HG03045 (cell line): Measurements from ENCODE around the gene GABRR2.
"Not testable (repeated sequence)": the region's sequence is repeated elsewhere in the genome, so short reads cannot be mapped to it uniquely, and the experiment has no call there.

Source experiments
- ATAC-seq: cut with Tn5 transposase; IDR thresholded peaks from one replicate; pipeline ENCODE4 v1.9.1; 2021; ENCODE audit warnings: mild to moderate bottlenecking, moderate library complexity; ENCODE audit not compliant: unreplicated experiment

The GABRR2 gene

DNA sequence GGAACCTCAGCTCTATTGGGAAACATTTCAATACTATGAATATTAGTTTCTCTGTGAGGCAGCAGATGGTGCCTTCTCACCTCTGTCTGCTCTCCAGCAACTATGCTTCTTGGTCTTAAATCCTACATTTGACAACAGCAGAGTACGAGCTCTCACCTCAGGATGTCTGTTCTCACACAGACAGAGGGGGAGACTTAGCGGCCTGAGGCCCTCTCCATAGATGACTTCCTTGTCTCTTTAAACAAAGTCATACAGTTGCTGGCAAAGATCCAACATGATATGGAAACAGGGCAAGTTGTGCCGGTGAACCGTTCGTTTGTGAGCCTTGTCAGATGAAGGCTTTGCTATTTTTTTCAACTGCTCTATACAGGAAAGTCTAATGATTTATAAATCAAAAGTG lies 54.3 kb downstream of the GABRR2 start:
- no peak for ATAC-seq

DNA sequence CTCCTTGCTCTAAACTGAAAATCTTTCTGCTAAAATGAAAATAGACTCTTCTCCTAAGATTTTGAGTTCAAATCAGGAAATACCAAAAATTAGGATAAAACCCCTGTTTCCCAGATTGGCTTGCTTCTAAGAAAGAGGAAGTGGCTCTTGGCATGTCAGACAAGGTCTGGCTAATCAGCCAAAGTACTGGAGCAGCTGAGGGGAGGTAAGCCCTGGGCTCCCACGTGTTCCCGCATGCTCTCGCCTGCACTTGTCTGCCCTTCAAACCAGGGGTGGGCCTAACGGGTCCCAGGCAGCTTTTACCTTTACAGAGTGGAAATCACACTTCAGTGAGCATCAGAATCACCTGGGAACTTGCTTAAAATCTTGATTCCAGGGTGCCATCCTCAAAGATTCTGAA lies 54.8 kb downstream of the GABRR2 start:
- no peak for ATAC-seq

DNA sequence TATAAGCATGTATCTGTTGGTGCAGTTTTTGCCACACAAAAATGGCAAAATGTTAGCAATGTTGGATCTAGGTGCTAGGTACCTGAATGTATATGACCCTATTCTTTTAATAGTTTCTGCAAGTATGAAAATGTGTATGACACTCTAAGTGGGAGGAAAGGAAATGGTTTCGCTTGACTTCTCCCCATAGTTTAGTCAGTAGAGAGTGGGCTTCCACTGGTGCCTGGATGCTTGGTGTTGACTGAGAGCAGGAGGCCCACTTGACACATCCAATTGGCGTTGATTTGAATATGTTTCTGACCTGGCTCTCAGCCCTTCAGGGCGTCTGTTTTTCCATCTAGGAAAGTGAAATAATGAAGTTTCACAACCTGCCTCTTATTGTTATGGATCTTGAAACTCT lies 56.2 kb downstream of the GABRR2 start:
- ATAC-seq = peak; percentile 61

DNA sequence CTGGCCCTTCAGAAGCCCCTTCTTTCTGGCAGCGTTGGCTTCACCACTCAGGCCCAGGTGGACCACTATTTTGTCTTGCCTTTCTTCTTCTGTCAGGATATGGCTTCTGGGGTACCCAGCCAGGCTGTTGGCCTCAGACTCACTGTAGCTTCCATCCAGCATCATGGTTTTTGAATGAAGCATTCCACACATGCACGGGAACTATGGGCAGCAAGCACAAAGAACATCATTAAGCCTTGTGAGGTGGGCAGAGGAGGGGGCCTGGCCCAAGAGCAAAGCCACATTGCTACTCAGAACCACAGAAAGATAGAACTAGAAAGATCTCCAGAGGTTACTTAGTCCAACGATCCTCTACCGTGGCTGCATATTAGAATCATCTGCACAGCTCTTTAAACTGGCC lies 57.3 kb downstream of the GABRR2 start:
- ATAC-seq = no peak

DNA sequence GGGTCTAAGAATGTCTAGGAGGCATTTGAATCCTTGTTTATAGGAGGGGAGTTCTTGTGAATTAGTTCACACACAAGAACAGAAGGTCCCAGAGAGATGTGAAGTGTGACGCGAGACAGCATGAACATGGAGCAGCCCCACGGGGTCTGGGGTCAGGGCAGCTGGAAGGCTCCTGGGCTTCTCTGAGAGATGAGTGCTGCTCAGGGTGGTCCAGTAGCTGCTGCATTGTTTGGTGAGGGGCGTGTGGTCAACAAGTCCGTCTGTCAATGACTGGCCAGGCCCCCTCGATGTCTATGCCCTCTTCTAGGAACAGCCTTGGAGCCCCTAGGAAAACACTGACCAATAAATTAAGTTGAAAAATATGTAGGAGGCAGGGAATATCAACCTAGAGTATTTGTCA lies 57.8 kb downstream of the GABRR2 start:
- no peak for ATAC-seq

DNA sequence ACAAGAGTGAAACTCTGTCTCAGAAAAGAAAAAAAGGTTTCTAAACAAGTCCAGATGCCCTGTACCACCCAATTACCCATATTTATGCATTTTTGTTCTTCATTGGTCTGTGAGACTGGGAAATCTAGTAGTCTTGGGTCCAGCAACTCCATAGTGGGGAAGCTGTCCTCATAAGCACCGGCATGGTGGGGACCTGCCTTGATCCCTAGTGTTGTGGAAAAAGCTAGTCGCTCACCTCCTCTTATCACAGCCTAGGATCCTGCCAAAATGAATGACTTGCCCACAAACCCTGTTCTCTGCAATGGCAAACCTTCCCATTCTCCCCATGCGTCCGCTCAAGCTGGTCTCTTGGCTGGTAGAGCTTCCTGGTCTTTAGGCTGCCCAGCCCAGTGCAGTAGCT lies 59.7 kb downstream of the GABRR2 start:
- ATAC-seq = no peak

DNA sequence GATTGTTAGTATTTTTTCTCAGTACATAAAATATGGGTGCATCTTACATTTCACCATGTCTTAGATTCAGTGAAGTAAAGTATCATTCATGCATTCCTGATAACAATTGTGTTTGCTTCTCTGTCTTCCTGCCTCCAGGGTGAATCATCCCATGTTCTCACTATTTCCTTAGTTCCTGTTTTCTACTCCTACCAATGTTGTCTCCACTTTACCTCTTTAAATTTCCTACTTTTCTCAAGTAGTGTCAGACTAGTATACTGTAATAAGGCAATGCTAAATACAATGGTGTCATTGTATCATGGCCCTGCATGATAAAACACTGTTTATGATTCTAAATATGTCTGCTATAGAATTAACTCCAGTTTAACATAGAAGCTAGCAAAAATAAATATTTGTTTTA lies 60.5 kb downstream of the GABRR2 start:
- no peak for ATAC-seq

DNA sequence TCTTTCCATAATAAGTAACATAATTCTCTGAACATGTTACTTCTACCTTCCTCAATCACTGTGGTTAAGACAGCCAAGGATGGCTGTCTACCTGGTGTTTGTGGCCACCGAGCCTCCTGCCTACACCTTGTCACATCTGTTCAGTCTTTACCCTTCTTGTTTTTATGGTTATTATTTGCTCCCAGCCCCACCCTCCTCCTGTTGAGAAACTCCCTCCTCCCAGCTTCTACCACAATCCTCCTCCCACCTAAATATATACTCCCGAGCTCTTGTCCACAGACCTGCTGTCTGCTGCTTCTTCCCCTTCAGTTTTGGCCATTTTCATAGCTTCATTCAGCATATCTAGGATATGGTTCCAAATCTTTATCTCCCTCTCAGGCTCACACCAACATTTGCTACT lies 62.2 kb downstream of the GABRR2 start:
- ATAC-seq = no peak

DNA sequence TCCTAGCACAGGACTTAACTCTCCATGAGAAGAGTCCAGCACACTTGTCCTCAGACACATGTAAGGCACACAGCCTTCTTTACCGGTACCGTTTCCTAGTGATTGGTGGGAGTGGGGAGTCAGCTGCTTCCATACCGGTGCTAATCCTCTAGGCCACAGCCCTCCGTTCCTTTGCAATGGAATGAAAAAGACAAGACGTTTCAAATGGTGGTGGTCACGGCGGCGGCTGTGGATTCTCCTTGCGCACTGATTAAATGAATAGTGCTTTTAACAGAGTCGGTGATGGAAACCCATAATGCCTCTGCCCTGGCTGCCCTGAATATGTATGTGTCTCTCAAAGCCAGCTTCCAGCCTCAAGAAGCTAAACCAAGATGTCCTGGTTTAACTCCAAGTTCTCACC lies 63.1 kb downstream of the GABRR2 start:
- no peak for ATAC-seq

DNA sequence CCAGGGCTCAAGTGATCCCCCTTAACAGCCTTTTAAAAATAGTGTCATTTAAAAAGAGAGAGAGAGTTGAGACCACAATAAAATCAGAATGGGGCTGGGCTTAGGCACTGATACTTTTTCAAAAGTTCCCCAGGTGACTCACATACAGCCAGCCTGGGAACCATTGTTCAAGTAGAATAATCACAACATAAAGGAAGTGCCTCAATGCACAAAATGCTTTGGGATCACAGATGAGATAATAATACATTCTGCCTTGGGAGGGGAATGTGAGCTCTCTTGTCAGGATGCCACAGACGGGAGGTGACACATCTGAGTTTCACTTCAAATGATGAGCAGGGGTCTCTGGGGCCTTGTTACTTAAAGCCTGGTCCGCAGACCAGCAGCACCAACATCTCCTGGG lies 63.9 kb downstream of the GABRR2 start:
- ATAC-seq = no peak

DNA sequence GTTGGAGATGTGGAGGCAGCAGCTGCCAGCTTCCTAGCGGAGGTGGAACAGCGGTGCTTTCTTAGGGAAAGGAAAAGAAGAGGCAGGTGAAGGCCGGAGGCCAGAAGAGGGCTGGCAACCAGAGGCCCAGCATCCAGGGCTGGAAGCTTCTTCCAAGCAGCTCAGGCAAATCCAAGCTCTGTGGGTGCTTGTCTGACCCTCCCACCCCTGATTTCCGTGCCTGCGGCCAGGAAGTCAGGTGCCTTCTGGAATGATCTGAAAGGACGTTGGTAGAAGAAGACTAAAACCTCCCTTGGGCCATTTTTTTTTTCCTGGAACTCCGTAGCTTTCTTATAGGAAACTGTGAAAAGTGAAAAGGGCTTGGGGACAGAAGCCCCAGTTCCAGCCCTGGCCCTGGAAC lies 64.9 kb downstream of the GABRR2 start:
- no peak for ATAC-seq

DNA sequence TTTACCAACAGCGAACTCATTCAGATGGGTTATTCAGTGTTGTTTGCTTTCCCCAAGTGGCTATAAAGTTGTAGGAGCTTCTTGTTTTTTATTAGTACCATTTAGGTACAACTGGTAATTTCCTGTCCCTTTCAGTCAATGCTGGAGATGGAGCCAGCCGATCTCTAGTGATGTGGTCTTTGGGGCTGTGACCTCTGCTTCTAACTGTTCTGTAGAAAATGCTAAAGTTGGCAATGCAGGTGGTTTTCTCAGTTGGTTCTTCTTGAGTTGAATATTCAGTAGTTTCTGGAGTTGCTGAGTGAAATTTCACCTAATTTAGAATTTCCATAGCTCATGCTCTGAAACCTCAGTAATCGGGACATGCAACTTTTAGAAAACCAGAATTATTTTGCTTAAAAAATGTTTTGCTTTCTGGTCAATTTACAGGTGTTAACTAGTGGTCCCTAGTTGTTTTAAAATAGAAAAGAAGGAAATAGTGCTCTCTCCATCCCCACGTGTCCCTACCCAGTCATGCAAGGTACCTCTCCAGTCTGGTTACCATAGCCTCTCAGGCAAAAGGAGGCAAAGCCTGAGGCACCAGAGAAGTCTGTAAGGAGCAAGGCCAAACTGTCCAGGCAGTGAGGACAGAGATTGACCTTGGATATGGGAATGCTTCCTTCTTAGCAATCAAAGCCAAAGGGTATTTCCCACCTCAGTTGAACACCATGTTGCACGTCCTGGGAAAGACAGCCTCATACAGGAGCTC lies 70.7 kb downstream of the GABRR2 start:
- ATAC-seq = peak; percentile 65

DNA sequence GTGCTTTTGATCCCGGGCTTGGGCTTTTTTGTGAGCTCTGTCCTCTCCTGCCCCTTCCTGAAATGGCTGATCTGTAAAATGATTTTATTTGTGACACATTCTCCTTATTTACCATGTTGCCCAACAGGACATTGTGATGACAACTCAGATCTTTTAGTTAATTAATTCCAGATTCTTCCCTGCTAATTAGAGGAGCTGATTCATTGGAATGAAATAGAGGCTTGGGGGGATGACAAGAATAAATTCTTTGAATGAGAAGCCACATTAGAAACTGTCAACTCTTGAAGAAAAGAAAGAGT lies 71.8 kb downstream of the GABRR2 start:
- no peak for ATAC-seq

DNA sequence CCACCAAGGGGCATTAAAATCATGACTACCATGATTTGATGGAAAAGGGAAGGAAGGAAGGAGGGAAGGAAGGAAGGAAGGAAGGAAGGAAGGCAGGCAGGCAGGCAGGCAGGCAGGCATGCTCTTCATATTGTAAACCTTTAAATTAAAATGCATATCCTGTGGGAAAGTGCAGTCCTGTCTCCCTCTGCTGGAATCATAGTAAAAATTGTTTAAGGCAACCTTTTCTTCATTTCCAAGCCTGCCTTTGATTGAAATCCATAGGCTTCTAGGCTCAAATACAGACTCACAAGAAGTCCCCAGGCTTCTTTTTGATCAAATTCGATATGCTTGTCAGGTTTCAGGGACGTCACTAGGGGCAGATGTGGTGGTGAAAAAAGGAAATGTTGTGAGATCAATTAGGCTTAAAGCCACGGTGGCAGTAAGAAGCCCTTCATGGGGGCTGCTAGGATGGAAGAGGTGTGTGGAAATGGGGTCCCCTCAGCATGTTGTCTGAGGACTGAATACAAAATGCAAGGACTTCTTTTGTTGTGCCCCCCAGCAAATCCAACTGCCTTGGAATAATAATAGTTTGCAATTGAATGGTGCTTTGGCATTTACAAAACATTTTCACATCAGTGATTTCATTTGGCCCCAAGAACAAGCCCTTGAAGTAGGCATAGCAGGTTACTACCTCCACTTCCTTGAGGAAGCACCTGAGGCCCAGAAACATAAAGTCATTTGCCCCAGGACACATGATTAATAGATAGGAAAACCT lies 72.3 kb downstream of the GABRR2 start:
- no peak for ATAC-seq

DNA sequence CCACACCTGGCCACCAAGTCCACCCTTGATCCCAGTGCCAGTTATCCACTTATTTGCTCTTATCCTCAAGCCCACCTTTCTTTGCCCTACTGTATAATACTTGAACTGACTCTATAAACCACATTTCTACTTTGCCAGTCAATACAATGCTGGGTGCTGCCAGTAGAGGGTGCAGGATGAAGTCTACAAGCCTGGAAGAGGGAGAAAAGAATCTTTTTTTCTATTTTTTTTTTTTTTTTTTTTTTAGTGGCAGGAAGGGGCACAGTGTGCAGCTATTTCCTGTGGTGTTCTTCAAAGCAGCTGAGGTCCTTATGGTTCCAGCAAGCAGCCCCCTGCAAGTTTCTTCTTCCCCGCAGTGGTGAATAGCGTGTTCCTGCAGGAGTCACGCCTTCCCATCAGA lies 75.8 kb downstream of the GABRR2 start:
- no peak for ATAC-seq

DNA sequence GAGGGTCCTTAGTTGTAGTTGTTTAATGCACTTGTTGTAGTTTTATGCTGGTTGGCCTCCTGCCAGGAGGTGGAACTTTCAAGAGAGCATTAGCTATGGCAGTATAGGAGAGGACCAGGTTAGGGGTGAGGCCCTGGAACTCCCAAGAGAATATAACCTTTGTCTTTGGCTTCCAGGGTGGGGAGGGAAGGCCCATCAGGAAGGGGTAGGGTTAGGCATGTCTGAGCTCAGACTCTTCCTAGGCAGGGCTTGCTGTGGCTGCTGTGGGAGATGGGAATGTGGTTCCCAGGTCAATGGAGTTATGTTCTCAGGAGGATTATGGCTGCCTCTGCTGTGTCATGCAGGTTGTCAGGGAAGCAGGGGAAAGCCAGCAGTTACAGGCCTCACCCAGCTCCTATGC lies 77.9 kb downstream of the GABRR2 start:
- no peak for ATAC-seq

DNA sequence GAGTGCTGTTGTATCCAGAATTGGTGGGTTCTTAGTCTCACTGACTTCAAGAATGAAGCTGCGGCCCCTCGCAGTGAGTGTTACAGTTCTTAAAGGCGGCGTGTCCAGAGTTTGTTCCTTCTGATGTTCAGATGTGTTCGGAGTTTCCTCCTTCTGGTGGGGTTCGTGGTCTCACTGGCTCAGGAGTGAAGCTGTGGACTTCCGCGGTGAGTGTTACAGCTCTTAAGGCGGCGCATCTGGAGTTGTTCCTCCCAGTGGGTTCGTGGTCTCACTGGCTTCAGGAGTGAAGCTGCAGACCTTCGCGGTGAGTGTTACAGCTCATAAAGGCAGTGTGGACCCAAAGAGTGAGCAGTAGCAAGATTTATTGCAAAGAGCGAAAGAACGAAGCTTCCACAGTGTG lies 81.5 kb downstream of the GABRR2 start:
- ATAC-seq = not testable (repeated sequence)

DNA sequence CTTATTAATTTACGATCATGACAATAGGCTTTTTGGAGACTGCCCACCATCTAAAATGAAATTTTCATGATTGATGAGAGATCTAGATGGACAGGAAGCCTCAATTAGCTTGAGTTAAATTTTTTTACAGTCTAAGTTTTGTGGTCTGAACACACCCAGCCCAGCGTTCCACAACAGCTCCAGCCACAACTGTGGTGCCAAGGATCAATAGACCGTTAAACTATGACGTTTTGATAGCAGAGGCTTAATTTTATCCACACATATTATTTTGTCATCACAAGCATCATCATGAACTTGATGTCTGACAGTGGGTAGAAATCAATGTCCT lies 92.4 kb downstream of the GABRR2 start:
- ATAC-seq = no peak

DNA sequence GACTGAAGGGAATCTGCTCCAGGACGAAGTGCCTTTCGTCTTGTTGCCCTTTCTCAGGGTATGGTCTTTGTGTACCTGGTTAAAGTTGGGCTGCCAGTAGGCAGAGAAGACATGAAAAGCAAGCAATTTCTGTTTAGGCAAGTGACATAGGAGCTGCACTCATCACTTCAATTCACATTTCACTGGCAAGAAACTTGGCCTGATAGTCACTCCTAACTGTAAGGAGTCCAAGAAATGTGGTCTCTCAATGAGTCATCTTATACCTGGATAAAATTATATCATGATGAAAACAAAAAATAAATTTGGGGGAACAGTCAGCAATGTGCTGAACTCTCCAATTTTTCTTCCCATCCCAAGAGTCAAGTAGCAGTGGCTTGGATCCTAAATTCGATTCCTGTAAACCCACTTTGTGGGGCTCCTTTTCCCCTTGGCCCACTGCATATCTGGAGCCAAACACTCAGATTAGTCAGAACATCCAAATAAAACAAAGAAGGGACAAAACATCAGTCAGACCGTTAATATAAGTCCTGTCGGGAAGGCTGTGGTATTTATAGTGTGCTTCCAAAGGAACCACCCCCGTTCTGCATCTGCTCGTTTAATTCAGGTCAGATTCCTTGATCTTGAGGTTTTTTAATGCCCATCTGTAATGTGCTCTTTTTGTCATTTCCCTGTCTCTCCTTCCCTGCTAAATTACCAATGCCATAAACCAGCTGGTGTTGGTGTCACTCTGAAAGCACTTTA lies 93.0 kb downstream of the GABRR2 start:
- no peak for ATAC-seq

DNA sequence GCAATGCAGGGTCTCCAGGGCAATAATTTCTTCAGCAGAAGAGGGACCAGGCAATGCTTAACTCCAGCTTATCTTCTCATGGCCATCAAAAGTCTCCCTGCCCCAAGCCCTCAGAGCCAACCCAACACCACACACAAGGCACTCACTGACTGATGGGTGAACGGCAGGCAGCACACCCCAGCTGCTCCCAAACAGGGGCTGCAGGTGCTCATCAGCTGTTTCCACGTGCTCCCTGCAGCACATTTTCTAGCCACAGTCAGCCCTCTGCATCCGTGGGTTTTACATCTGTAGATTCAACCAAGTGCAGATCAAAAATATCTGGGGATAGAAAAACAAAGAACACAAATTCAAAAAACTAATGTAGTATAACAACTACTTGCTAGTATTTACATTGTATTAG lies 94.0 kb downstream of the GABRR2 start:
- no peak for ATAC-seq

DNA sequence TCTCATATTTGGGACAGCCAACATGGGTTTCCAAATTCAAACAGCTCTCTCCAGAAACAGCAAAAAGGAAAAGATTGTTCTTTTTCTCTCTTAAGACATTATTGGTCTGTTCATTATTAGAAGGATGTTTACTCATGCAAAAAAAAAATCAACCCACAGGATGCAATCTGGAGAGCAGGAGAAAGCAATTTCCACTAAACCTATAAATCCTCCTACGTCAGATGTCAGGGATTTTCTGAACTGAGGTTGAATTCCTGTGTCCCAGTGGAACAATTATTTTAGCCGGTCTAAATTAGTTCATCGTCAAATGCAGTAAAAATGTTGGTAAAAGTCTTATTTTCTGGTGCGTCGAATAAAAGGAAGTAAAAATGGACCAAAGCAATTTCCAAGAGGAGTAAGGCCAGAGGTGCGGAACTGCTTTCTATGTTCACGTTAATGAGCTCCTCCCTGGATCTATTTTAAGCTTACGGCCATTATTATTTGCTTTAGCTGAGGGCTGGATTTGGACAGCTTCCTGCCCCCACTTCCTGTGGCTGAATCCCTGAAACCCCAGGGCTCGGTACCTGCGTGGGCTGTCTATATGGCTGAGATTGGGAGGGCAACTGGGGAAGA lies 97.7 kb downstream of the GABRR2 start, which contains the start of gene GABRR1:
GABRR1 (minus strand) TSS at position 60 of the 612 bp plus-strand sequence; CDS start at position 24, 36 bp downstream.
- ATAC-seq = no peak

DNA sequence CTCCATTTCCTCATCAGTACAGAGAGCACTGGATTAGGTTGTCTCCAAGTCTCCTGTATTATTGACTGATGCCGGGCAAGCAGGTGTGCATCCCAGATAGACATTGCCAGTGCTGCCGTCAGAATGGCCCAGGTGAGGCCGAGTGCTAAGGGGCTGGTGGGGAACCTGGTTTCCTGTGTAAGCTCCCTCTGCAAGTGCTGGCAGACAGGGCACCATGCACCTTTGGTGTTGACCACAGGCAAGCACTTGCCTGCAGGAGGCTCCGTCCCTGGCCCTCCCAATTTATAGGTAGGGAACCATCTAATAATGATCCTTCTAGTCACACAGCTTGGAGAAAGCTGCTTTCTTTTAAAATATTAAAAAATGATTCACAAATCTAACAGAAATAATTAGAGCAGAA lies 98.7 kb downstream of the GABRR2 start:
- no peak for ATAC-seq
